Upper lobe of right lung (tissue), 1 donor: ENCODE measurements around the gene BCOR. TPM values are rescaled to one million over a fixed set of nuclear protein-coding genes. Genes with fewer than 3 reads are reported as not detected.

ENCODE experiments used
- ATAC-seq: fragments of 200-7000 bp; cut with Tn5 transposase; one replicate; pipeline ENCODE4 v1.9.1; 2020; ENCODE audit warnings: mild to moderate bottlenecking, moderate library complexity
- DNase-seq: peaks from one replicate; pipeline ENCODE4 v3.0.0-alpha.2; 2020
- H3K27ac ChIP-seq: fragments of 200-600 bp; one replicate; pipeline ENCODE4 v1.8.0; 2022
- H3K27me3 ChIP-seq: fragments of 200-600 bp; one replicate; pipeline ENCODE4 v1.8.0; 2022; ENCODE audit warnings: mild to moderate bottlenecking
- H3K36me3 ChIP-seq: fragments of 200-600 bp; one replicate; pipeline ENCODE4 v1.8.0; 2022
- H3K4me1 ChIP-seq: fragments of 200-600 bp; one replicate; pipeline ENCODE4 v1.8.0; 2022
- H3K4me3 ChIP-seq: fragments of 200-600 bp; one replicate; pipeline ENCODE4 v1.8.0; 2022; ENCODE audit warnings: mild to moderate bottlenecking
- H3K9me3 ChIP-seq: fragments of 200-600 bp; one replicate; pipeline ENCODE4 v1.8.0; 2022
- intact Hi-C: fragments of 100-400 bp; cut with DNase I; formaldehyde crosslinking; loops from one replicate; pipeline ENCODE4 v1.11.0; 2022
- total RNA-seq: library from RNA; stranded (reverse); fragmentation: NEBNext Ultra II Directional; extraction: Animal tissue kit (Norgen Biotek cat#: 25700); gene quantifications from one replicate; pipeline ENCODE4 v1.2.1, GENCODE V29; 2021
- TF ChIP-seq, protein P1 (sequence below): fragments of 200-600 bp; IDR thresholded peaks from one replicate; pipeline ENCODE4 v1.8.0; 2022; ENCODE audit warnings: antibody characterized with exemption
- donor health status: DM: no; HTN: yes; CAD: no; lungs with severe emphysema.

The BCOR gene
- total RNA-seq, 1 donor from 2014 or later = 26.1 TPM

DNA sequence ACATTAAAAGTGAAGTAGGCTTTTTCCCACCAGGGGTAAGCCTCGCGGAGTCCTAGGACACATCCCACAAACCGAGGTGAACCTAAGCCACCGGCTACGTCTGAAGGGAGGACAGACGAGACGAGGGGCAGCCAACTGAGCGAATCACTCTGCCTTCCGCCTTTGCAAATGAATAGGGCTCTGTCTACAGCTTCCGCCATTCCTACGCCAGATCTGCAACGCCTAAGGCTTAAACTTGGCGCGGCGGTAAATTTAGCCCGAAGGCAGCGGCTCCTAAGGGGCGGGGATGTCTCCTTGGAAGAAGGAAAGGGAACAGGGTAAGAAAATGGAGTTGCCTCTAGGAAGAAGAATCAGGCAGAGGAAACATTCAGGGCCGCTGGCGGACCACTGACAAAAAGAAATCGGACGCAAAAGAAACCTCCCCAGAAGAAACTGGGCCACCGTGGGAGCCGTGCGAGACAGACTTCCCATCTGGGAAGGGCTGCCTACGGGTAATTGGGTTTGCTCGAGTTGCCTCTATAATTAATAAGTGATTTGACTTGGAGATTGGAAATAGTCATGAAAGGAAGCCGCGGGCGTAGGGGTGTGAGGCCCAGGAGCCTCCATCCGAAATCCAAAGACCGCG, 90.5 kb downstream of the BCOR start:
- Histone ChIP-seq H3K4me1 (peaks cover 11% of the 10 kb centered on the region), H3K9me3 (no peaks in the 10 kb centered on the region), H3K27me3 (no peaks in the 10 kb centered on the region), H3K27ac (no peak overlapping the region), H3K4me3 (no peak overlapping the region), H3K36me3 (no peaks in the 10 kb centered on the region)
- TF ChIP-seq, protein P1, sequence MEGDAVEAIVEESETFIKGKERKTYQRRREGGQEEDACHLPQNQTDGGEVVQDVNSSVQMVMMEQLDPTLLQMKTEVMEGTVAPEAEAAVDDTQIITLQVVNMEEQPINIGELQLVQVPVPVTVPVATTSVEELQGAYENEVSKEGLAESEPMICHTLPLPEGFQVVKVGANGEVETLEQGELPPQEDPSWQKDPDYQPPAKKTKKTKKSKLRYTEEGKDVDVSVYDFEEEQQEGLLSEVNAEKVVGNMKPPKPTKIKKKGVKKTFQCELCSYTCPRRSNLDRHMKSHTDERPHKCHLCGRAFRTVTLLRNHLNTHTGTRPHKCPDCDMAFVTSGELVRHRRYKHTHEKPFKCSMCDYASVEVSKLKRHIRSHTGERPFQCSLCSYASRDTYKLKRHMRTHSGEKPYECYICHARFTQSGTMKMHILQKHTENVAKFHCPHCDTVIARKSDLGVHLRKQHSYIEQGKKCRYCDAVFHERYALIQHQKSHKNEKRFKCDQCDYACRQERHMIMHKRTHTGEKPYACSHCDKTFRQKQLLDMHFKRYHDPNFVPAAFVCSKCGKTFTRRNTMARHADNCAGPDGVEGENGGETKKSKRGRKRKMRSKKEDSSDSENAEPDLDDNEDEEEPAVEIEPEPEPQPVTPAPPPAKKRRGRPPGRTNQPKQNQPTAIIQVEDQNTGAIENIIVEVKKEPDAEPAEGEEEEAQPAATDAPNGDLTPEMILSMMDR = no peak
- DNase-seq (no peak), ATAC-seq (no peak)
- intact Hi-C loops = no loop called here

- Histone ChIP-seq H3K4me1 (peaks cover 7% of the 10 kb centered on the region), H3K9me3 (no peaks in the 10 kb centered on the region), H3K36me3 (no peaks in the 10 kb centered on the region), H3K27ac (no peak overlapping the region), H3K27me3 (no peaks in the 10 kb centered on the region), H3K4me3 (no peak overlapping the region)
- ATAC-seq (peak; percentile 82), DNase-seq (peak; percentile 73)
- TF ChIP-seq, protein P1 = no peak
- intact Hi-C loops = no loop called here
These were observed 91.4 kb downstream of the BCOR start for GRCh38 chrX:40006106-40007017.

- intact Hi-C loops = no loop called here
- no peaks in the 10 kb centered on the region for H3K27me3 ChIP-seq
- H3K9me3 ChIP-seq = no peaks in the 10 kb centered on the region
- H3K4me3 ChIP-seq = no peak overlapping the region
- H3K36me3 ChIP-seq = no peaks in the 10 kb centered on the region
- ATAC-seq (no peak), DNase-seq (no peak)
- H3K4me1 ChIP-seq = peaks cover 3% of the 10 kb centered on the region
- TF ChIP-seq, protein P1 = no peak
- no peak overlapping the region for H3K27ac ChIP-seq
These were observed 92.3 kb downstream of the BCOR start for GRCh38 chrX:40005292-40006011.

DNA sequence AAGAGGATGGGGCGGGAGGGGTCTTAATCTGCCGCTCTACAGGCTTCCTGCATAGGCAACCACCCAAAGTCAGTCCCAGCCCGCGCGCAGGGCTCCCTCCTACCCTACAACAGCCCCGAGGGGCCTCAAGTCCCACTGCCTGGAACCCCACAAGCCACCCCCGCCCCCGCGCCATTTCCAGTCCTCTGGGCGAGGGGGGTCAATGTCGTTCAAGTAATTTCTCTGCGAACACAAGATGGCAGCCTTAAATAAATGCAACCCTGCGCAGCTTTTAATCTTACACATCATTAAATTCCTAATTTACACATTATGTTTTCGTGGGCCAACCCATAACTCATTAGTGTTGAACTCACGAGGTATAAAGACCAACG, 92.9 kb downstream of the BCOR start:
- H3K9me3 ChIP-seq = no peaks in the 10 kb centered on the region
- H3K27me3 ChIP-seq = no peaks in the 10 kb centered on the region
- H3K4me1 ChIP-seq = peaks cover 3% of the 10 kb centered on the region
- TF ChIP-seq, protein P1 = no peak
- intact Hi-C loops = no loop called here
- DNase-seq (no peak), ATAC-seq (no peak)
- H3K27ac ChIP-seq = no peak overlapping the region
- H3K36me3 ChIP-seq = no peaks in the 10 kb centered on the region
- H3K4me3 ChIP-seq = no peak overlapping the region

DNA sequence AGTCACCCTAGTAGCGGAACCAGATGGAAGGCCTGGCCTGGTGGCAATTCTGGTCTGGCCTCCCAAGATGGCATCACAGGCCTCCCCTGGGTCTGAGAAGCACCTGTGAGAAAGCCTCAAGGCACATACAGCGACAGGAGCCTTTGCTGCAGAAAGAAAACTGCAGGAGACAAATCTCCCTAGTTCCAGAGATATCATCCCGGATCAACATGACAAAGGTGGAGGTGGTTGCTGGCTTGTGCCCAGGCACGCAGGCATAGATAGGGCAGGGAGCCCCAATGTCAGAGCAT, 93.6 kb downstream of the BCOR start:
- no peak for ATAC-seq
- no peak for DNase-seq
- no peaks in the 10 kb centered on the region for H3K27me3 ChIP-seq
- intact Hi-C loops = no loop called here
- peaks cover 3% of the 10 kb centered on the region for H3K4me1 ChIP-seq
- H3K4me3 ChIP-seq = no peak overlapping the region
- H3K36me3 ChIP-seq = no peaks in the 10 kb centered on the region
- H3K9me3 ChIP-seq = no peaks in the 10 kb centered on the region
- H3K27ac ChIP-seq = no peak overlapping the region
- TF ChIP-seq, protein P1 = no peak
